Osteoblast (primary cell): Measurements from ENCODE around the gene COPS6. TPM values are rescaled to one million over a fixed set of nuclear protein-coding genes. Genes with fewer than 3 reads are reported as not detected.

Experiments
- DNase-seq: peaks from one replicate; pipeline ENCODE4 v3.0.0; 2011; ENCODE audit warnings: low spot score, mixed read lengths; ENCODE audit not compliant: insufficient read length; ENCODE audit errors: missing footprints
- H2AFZ ChIP-seq: 2 replicates; pipeline ENCODE4 v1.6.0; 2011; ENCODE audit warnings: mild to moderate bottlenecking, low read length
- H3K27ac ChIP-seq: 2 replicates; pipeline ENCODE4 v1.5.1; 2011; ENCODE audit warnings: mild to moderate bottlenecking, low read depth, low read length, moderate library complexity
- H3K27me3 ChIP-seq: 2 replicates; pipeline ENCODE4 v1.6.0; 2012; ENCODE audit warnings: mild to moderate bottlenecking, control low read depth, inconsistent platforms, low read length, moderate library complexity; ENCODE audit not compliant: insufficient read depth
- H3K36me3 ChIP-seq: 2 replicates; pipeline ENCODE4 v1.5.1; 2011; ENCODE audit warnings: mild to moderate bottlenecking, low read length, control low read depth, moderate library complexity; ENCODE audit not compliant: insufficient read depth
- H3K4me1 ChIP-seq: 2 replicates; pipeline ENCODE4 v1.5.1; 2011; ENCODE audit warnings: mild to moderate bottlenecking, low read length, control low read depth, moderate library complexity; ENCODE audit not compliant: insufficient read depth
- H3K4me2 ChIP-seq: 2 replicates; pipeline ENCODE4 v1.6.0; 2011; ENCODE audit warnings: mild to moderate bottlenecking, low read length; ENCODE audit not compliant: insufficient read depth
- H3K4me3 ChIP-seq: fragments of 200-600 bp; sonication (generic); 3 replicates; pipeline ENCODE4 v1.5.1; 2012; ENCODE audit warnings: mild to moderate bottlenecking, low read length, inconsistent platforms; ENCODE audit not compliant: insufficient read depth
- H3K79me2 ChIP-seq: 2 replicates; pipeline ENCODE4 v1.6.0; 2012; ENCODE audit warnings: mild to moderate bottlenecking, low read length, control low read depth, inconsistent platforms; ENCODE audit not compliant: insufficient read depth
- H3K9me3 ChIP-seq: 2 replicates; pipeline ENCODE4 v1.5.1; 2011; ENCODE audit warnings: low read depth, low read length, control low read depth
- H4K20me1 ChIP-seq: 2 replicates; pipeline ENCODE4 v1.6.0; 2012; ENCODE audit warnings: mild to moderate bottlenecking, low read length, control low read depth; ENCODE audit not compliant: insufficient read depth
- total RNA-seq: library from RNA; depleted of rRNA; stranded (reverse); fragments of >200 nt; gene quantifications from 2 replicates; pipeline ENCODE4 v1.2.3, GENCODE V29; 2012
- TF ChIP-seq, protein P1 (sequence below): IDR thresholded peaks from 2 replicates; pipeline ENCODE4 v1.5.1; 2011; ENCODE audit warnings: mild to moderate bottlenecking, low read depth, low read length, moderate library complexity; ENCODE audit errors: extremely low read depth

COPS6 gene
- total RNA-seq, 1 donor = 45.6 TPM

DNA sequence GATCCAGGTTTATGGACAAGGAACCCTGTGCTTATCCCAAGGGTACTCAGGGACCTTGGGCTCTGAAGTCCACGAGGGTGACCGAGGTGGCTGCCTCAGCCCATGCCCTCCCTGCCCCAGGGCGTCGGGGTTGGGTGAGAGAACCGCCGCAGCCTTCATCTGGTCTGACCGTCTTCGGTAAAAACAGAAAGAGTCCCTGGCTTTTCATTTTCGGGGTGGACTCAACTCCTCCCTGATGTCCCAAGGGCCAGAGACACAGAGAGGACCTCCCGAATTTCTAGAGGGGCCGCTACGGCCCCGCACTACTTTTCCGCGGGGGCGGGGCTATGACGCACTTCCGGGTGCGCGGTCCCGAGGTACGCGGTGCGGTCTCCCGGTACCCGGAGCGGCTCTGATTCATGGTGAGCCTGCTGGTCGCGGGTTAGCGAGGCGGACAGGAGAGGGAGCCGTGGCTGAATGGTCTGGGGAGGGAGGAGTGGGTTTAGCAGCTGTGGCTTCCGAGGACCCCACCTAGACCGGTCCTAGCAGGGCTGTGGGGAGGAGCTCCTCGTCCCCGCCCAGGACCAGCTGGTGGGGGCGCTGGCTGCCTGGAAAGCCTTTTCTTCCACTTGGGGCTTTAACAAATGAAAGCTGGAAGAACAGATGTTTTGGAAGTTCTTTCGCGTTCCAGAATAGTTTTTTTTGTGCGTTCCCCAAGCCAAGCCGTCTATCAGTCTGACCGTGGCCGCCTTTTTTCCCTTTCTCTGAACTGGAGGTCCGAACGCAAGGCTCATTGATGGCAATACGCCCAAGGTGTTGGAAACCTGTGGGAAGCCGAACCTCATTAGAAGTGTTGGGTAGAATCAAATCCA is 39.1 kb upstream of the COPS6 start, which contains the start of gene ZSCAN21:
Gene ZSCAN21, plus strand, starts transcription at position 334 of the 851 bp plus-strand sequence. CDS start 7,233 bp downstream, outside the sequence.
- H3K4me1 ChIP-seq = peaks cover 11% of the 10 kb centered on the region
- DNase-seq = peak; percentile 97
- no peaks in the 10 kb centered on the region for H3K36me3 ChIP-seq
- H2AFZ ChIP-seq = peak within 1 kb of the TSS; percentile 99
- H3K4me3 ChIP-seq = peak within 1 kb of the TSS; percentile 92
- H4K20me1 ChIP-seq = no peaks in the 10 kb centered on the region
- no peaks in the 10 kb centered on the region for H3K9me3 ChIP-seq
- H3K4me2 ChIP-seq = peak within 1 kb of the TSS; percentile 78
- TF ChIP-seq, protein P1, sequence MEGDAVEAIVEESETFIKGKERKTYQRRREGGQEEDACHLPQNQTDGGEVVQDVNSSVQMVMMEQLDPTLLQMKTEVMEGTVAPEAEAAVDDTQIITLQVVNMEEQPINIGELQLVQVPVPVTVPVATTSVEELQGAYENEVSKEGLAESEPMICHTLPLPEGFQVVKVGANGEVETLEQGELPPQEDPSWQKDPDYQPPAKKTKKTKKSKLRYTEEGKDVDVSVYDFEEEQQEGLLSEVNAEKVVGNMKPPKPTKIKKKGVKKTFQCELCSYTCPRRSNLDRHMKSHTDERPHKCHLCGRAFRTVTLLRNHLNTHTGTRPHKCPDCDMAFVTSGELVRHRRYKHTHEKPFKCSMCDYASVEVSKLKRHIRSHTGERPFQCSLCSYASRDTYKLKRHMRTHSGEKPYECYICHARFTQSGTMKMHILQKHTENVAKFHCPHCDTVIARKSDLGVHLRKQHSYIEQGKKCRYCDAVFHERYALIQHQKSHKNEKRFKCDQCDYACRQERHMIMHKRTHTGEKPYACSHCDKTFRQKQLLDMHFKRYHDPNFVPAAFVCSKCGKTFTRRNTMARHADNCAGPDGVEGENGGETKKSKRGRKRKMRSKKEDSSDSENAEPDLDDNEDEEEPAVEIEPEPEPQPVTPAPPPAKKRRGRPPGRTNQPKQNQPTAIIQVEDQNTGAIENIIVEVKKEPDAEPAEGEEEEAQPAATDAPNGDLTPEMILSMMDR = peak; percentile 15
- H3K27ac ChIP-seq = peak within 1 kb of the TSS; percentile 89
- peaks cover 26% of the 10 kb centered on the region for H3K79me2 ChIP-seq
- no peaks in the 10 kb centered on the region for H3K27me3 ChIP-seq

DNA sequence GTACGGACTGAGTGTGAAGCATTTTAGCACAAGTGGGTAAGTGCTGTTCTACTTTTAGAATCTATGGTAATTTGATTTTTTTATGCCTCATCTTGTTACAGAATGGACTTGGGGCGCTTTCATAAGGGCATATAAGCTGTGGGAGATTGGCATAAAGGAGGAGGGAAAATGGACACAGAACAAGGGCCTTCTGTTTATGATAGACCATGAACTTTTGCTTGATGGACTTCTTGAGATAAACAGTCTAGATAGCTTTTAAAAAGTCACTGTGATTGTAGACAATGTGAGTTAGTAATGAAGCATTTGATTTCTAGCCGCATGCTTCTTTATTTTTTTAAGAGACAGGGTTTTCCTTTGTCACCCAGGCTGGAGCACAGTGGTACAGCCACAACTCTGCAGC is 37.2 kb upstream of the COPS6 start:
- no peaks in the 10 kb centered on the region for H3K9me3 ChIP-seq
- TF ChIP-seq, protein P1 = no peak
- no peak overlapping the region for H3K4me3 ChIP-seq
- no peaks in the 10 kb centered on the region for H3K36me3 ChIP-seq
- H3K27ac ChIP-seq = no peak overlapping the region
- no peak for DNase-seq
- no peak overlapping the region for H3K4me2 ChIP-seq
- peaks cover 11% of the 10 kb centered on the region for H3K4me1 ChIP-seq
- no peaks in the 10 kb centered on the region for H4K20me1 ChIP-seq
- no peak overlapping the region for H2AFZ ChIP-seq
- H3K79me2 ChIP-seq = peaks cover 26% of the 10 kb centered on the region
- H3K27me3 ChIP-seq = no peaks in the 10 kb centered on the region

DNA sequence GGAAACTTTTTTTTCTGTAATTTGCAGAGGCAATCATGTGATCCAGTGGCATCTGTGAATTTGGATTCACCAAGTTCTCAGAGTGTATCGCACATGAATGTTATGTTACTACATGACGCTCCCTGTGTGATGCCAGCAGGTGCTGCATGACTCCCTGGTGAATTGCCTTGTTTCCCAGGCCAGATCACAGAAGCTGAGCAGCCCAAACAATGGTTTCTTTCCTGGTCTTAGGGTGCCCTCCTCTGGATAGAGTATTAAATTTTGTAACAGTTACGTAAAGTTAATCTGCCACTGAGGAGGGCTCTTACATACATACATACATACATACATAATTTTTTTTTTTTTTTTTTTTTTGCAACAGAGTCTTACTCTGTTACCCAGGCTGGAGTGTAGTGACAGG is 35.6 kb upstream of the COPS6 start:
- Histone ChIP-seq H3K4me3 (no peak overlapping the region), H2AFZ (no peak overlapping the region), H3K36me3 (peaks cover 15% of the 10 kb centered on the region), H4K20me1 (no peaks in the 10 kb centered on the region), H3K79me2 (peaks cover 28% of the 10 kb centered on the region), H3K27ac (no peak overlapping the region), H3K9me3 (no peaks in the 10 kb centered on the region), H3K4me2 (no peak overlapping the region), H3K4me1 (peaks cover 11% of the 10 kb centered on the region), H3K27me3 (no peaks in the 10 kb centered on the region)
- TF ChIP-seq, protein P1 = peak; percentile 37
- DNase-seq = peak; percentile 93

DNA sequence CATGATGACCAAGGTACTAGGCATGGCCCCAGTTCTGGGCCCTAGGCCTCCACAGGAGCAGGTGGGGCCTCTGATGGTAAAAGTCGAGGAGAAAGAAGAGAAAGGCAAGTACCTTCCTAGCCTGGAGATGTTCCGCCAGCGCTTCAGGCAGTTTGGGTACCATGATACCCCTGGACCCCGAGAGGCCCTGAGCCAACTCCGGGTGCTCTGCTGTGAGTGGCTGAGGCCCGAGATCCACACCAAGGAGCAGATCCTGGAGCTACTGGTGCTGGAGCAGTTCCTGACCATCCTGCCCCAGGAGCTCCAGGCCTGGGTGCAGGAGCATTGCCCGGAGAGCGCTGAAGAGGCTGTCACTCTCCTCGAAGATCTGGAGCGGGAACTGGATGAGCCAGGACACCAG is 31.8 kb upstream of the COPS6 start:
- Histone ChIP-seq H3K4me1 (no peaks in the 10 kb centered on the region), H3K4me3 (no peak overlapping the region), H4K20me1 (no peaks in the 10 kb centered on the region), H3K27me3 (no peaks in the 10 kb centered on the region), H3K36me3 (peaks cover 46% of the 10 kb centered on the region), H3K4me2 (no peak overlapping the region), H2AFZ (no peak overlapping the region), H3K79me2 (peaks cover 18% of the 10 kb centered on the region), H3K27ac (no peak overlapping the region), H3K9me3 (no peaks in the 10 kb centered on the region)
- DNase-seq = no peak
- TF ChIP-seq, protein P1 = no peak
